Kidney glomerular epithelial cell (primary cell): ENCODE results near the gene ZSCAN10.

Source experiments
- DNase-seq: peaks from one replicate; lab custom pipeline; 2025; lab: John Stamatoyannopoulos, UW

The ZSCAN10 gene

GRCh38 chr16:3112058-3112880 lies 13.2 kb upstream of the ZSCAN10 start, which contains the start of gene ZNF205:
Gene ZNF205, plus strand, starts transcription at chr16:3112586. Its CDS starts 845 bp downstream, at chr16:3113431.
- DNase-seq = peak; percentile 51

GRCh38 chr16:3106205-3106928 lies 7.3 kb upstream of the ZSCAN10 start:
- DNase-seq = peak; percentile 75

GRCh38 chr16:3101841-3102470 lies 2.9 kb upstream of the ZSCAN10 start:
- DNase-seq = no peak

GRCh38 chr16:3101018-3101840 lies 2.1 kb upstream of the ZSCAN10 start:
- no peak for DNase-seq

GRCh38 chr16:3099732-3100499 lies 822 bp upstream of the ZSCAN10 start:
- DNase-seq = peak; percentile 44

- no peak for DNase-seq
Measured at GRCh38 chr16:3099395-3099731, 269 bp upstream of the ZSCAN10 start.

- no peak for DNase-seq
Measured at GRCh38 chr16:3097266-3097665, 1.8 kb downstream of the ZSCAN10 start.

GRCh38 chr16:3096362-3096761 lies 2.7 kb downstream of the ZSCAN10 start:
- DNase-seq = no peak

GRCh38 chr16:3095869-3096268 lies 3.2 kb downstream of the ZSCAN10 start:
- DNase-seq = no peak

- no peak for DNase-seq
Measured at GRCh38 chr16:3094289-3095027, 4.6 kb downstream of the ZSCAN10 start.

GRCh38 chr16:3092501-3092941 lies 6.6 kb downstream of the ZSCAN10 start:
- no peak for DNase-seq

GRCh38 chr16:3091551-3091950 lies 7.5 kb downstream of the ZSCAN10 start:
- no peak for DNase-seq

- DNase-seq = no peak
Measured at GRCh38 chr16:3089717-3090592, 9.1 kb downstream of the ZSCAN10 start.

- no peak for DNase-seq
Measured at GRCh38 chr16:3088925-3089716, 10.0 kb downstream of the ZSCAN10 start.

GRCh38 chr16:3088450-3088849 lies 10.6 kb downstream of the ZSCAN10 start:
- no peak for DNase-seq

- DNase-seq = no peak
Measured at GRCh38 chr16:3087243-3088235, 11.6 kb downstream of the ZSCAN10 start.

GRCh38 chr16:3086596-3087242 lies 12.4 kb downstream of the ZSCAN10 start:
- no peak for DNase-seq
